WTC11 (cell line): ENCODE measurements around the gene AHRR. TPM values are rescaled to one million over a fixed set of nuclear protein-coding genes. Genes with fewer than 3 reads are reported as not detected.

ENCODE experiments used
- CBFB ChIP-seq: sonication (generic); formaldehyde crosslinking; IDR thresholded peaks from 2 replicates; pipeline ENCODE4 v1.8.1; 2022; ENCODE audit warnings: mild to moderate bottlenecking, low read depth, missing genetic modification reagents
- FOXJ3 ChIP-seq: sonication (generic); formaldehyde crosslinking; IDR thresholded peaks from 2 replicates; pipeline ENCODE4 v1.9.0; 2021; ENCODE audit warnings: missing genetic modification reagents, mild to moderate bottlenecking, borderline replicate concordance
- NR3C1 ChIP-seq: sonication (generic); formaldehyde crosslinking; conservative IDR thresholded peaks from 2 replicates; pipeline ENCODE4 v1.8.1; 2023; ENCODE audit warnings: low read depth, mild to moderate bottlenecking, missing genetic modification reagents
- RELA ChIP-seq: sonication (generic); formaldehyde crosslinking; IDR thresholded peaks from 2 replicates; pipeline ENCODE4 v1.8.1; 2022; ENCODE audit warnings: missing genetic modification reagents, mild to moderate bottlenecking, borderline replicate concordance
- SOX15 ChIP-seq: fragments of 250-450 bp; sonication (Bioruptor Pico); IDR thresholded peaks from 2 replicates; pipeline ENCODE4 v1.9.0; 2021; ENCODE audit warnings: mild to moderate bottlenecking
- SP1 ChIP-seq: sonication (generic); formaldehyde crosslinking; conservative IDR thresholded peaks from 2 replicates; pipeline ENCODE4 v1.8.1; 2022; ENCODE audit warnings: missing genetic modification reagents
- TEAD1 ChIP-seq: sonication (generic); formaldehyde crosslinking; IDR thresholded peaks from 2 replicates; pipeline ENCODE4 v1.8.0; 2022; ENCODE audit warnings: mild to moderate bottlenecking, missing genetic modification reagents
- ZNF138 ChIP-seq: sonication (generic); formaldehyde crosslinking; conservative IDR thresholded peaks from 2 replicates; pipeline ENCODE4 v1.8.1; 2022; ENCODE audit warnings: mild to moderate bottlenecking, moderate library complexity, missing genetic modification reagents
- ZNF263 ChIP-seq: sonication (generic); formaldehyde crosslinking; IDR thresholded peaks from 2 replicates; pipeline ENCODE4 v1.8.1; 2022; ENCODE audit warnings: low read depth, mild to moderate bottlenecking, moderate library complexity, missing genetic modification reagents
- ZNF317 ChIP-seq: sonication (generic); formaldehyde crosslinking; IDR thresholded peaks from 2 replicates; pipeline ENCODE4 v1.8.1; 2023; ENCODE audit warnings: low read depth, mild to moderate bottlenecking, moderate library complexity, missing genetic modification reagents, borderline replicate concordance
- total RNA-seq: library from RNA; stranded (reverse); gene quantifications from 3 replicates; pipeline ENCODE4 v1.2.3, GENCODE V29; 2021
- TF ChIP-seq, protein P1 (sequence below): fragments of 250-450 bp; sonication (Bioruptor Pico); conservative IDR thresholded peaks from 2 replicates; pipeline ENCODE4 v1.9.0; 2021; ENCODE audit warnings: mild to moderate bottlenecking
- TF ChIP-seq, protein P2 (sequence below): fragments of 200-600 bp; IDR thresholded peaks from 2 replicates; pipeline ENCODE4 v1.8.0; 2022; ENCODE audit warnings: antibody characterized with exemption
- TF ChIP-seq, protein P3 (sequence below): fragments of 250-450 bp; sonication (Bioruptor Pico); IDR thresholded peaks from 2 replicates; pipeline ENCODE4 v2.1.2; 2022; ENCODE audit warnings: mild to moderate bottlenecking, moderate library complexity
- TF ChIP-seq, protein P4 (sequence below): sonication (generic); formaldehyde crosslinking; IDR thresholded peaks from 2 replicates; pipeline ENCODE4 v1.8.1; 2022; ENCODE audit warnings: missing genetic modification reagents, borderline replicate concordance
- TF ChIP-seq, protein P5 (sequence below): sonication (generic); formaldehyde crosslinking; IDR thresholded peaks from 2 replicates; pipeline ENCODE4 v1.8.0; 2022; ENCODE audit warnings: mild to moderate bottlenecking, missing genetic modification reagents
- TF ChIP-seq, protein P6 (sequence below): fragments of 250-450 bp; sonication (Bioruptor Pico); IDR thresholded peaks from 2 replicates; pipeline ENCODE4 v1.8.0; 2021; ENCODE audit warnings: mild to moderate bottlenecking
- TF ChIP-seq, protein P7 (sequence below): sonication (generic); formaldehyde crosslinking; IDR thresholded peaks from 2 replicates; pipeline ENCODE4 v1.8.0; 2023; ENCODE audit warnings: missing genetic modification reagents, mild to moderate bottlenecking, borderline replicate concordance
- TF ChIP-seq, protein P8 (sequence below): sonication (generic); formaldehyde crosslinking; IDR thresholded peaks from 2 replicates; pipeline ENCODE4 v1.8.1; 2023; ENCODE audit warnings: mild to moderate bottlenecking, missing genetic modification reagents, moderate library complexity
- TF ChIP-seq, protein P9 (sequence below): sonication (generic); formaldehyde crosslinking; IDR thresholded peaks from 2 replicates; pipeline ENCODE4 v1.8.0; 2022; ENCODE audit warnings: mild to moderate bottlenecking, missing genetic modification reagents

AHRR gene
- total RNA-seq, 1 experiment from 2014 or later, result 4.5 TPM

DNA sequence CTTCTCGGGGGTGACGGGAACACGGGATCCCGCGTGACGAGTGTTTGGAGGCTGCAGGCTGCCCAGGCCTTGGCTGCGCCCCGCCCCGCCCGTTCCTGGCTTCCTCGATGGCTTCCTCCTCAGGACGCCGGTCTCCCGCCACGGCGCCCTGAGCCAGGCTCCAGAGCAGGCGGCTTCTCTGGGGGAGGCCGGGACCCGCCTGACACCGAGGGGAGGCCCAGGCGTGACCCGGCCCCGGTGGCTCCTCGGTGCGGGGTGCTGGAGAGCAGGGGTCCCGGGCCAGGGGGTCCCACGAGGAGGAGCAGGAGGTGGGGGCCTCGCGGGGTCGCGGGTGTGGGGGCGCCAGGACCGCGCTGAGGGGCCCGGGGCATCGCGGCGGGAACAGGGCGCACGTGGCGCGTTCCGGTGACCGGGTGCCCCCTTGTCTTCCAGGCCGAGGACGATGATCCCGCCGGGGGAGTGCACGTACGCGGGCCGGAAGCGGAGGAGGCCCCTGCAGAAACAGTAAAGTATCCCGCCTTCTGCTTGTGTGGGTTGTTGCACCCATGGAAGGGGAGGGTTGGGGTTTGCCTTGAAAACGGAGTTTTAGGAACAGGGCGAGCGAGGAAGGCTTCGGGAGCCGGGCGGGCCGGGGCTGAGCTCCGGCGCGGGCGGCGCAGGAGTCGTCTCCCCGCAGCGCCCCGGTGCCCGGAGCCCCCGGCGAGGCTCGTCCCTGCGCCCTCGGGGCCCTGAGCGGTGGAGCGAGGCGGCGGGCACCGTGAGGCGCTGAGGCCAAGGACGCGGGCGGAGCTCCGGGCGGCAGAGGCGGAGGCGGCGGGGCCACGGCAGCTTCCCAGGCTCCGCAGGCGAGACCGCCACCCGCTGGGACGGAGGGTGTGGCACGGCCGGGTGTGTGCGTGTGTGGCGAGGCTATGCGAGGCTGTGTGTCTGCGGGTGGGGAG, 22.2 kb downstream of the AHRR start (continued):
- TF ChIP-seq, protein P1, sequence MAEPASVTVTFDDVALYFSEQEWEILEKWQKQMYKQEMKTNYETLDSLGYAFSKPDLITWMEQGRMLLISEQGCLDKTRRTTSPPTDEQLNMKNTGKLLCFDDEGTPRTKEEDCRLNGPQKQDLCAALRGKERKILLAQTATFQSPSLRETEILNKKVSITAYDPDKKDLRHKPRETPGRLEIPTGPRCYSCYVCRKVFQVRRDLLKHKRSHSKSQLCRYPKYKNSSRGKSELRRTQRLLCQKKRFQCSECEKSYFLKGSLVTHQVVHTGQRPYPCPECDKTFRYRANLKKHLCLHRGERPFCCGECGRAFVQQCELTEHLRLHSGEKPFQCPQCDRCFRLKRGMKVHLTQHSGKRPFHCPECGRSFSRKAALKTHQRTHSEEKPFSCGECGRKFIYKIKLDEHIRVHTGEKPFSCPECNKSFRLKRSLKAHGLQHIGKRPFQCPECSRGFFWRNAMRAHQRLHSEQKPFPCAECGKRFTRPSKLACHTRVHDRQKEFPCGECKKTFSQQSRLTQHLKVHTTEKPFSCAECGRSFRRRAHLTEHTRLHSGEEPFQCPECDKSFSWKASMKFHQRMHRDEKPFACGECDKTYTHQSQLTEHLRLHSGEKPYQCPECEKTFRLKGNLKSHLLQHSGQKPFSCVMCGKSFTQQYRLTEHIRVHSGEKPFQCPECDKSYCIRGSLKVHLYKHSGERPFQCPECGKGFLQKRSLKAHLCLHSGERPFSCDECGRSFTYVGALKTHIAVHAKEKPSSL (CRISPR knock-in tag), result no peak
- TF ChIP-seq CBFB (CRISPR knock-in tag) (no peak), NR3C1 (no peak), FOXJ3 (CRISPR knock-in tag) (no peak), SP1 (CRISPR knock-in tag) (no peak), RELA (no peak), TEAD1 (0 out of 2 replicates have a peak, but pooled peaks have one; percentile 15), ZNF263 (CRISPR knock-in tag) (no peak), ZNF138 (CRISPR knock-in tag) (no peak), ZNF317 (CRISPR knock-in tag) (no peak), SOX15 (CRISPR knock-in tag) (no peak)
- TF ChIP-seq, protein P2, sequence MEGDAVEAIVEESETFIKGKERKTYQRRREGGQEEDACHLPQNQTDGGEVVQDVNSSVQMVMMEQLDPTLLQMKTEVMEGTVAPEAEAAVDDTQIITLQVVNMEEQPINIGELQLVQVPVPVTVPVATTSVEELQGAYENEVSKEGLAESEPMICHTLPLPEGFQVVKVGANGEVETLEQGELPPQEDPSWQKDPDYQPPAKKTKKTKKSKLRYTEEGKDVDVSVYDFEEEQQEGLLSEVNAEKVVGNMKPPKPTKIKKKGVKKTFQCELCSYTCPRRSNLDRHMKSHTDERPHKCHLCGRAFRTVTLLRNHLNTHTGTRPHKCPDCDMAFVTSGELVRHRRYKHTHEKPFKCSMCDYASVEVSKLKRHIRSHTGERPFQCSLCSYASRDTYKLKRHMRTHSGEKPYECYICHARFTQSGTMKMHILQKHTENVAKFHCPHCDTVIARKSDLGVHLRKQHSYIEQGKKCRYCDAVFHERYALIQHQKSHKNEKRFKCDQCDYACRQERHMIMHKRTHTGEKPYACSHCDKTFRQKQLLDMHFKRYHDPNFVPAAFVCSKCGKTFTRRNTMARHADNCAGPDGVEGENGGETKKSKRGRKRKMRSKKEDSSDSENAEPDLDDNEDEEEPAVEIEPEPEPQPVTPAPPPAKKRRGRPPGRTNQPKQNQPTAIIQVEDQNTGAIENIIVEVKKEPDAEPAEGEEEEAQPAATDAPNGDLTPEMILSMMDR, result no peak
- TF ChIP-seq, protein P3, sequence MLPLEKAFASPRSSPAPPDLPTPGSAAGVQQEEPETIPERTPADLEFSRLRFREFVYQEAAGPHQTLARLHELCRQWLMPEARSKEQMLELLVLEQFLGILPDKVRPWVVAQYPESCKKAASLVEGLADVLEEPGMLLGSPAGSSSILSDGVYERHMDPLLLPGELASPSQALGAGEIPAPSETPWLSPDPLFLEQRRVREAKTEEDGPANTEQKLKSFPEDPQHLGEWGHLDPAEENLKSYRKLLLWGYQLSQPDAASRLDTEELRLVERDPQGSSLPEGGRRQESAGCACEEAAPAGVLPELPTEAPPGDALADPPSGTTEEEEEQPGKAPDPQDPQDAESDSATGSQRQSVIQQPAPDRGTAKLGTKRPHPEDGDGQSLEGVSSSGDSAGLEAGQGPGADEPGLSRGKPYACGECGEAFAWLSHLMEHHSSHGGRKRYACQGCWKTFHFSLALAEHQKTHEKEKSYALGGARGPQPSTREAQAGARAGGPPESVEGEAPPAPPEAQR (CRISPR knock-in tag), result no peak
- TF ChIP-seq, protein P4, sequence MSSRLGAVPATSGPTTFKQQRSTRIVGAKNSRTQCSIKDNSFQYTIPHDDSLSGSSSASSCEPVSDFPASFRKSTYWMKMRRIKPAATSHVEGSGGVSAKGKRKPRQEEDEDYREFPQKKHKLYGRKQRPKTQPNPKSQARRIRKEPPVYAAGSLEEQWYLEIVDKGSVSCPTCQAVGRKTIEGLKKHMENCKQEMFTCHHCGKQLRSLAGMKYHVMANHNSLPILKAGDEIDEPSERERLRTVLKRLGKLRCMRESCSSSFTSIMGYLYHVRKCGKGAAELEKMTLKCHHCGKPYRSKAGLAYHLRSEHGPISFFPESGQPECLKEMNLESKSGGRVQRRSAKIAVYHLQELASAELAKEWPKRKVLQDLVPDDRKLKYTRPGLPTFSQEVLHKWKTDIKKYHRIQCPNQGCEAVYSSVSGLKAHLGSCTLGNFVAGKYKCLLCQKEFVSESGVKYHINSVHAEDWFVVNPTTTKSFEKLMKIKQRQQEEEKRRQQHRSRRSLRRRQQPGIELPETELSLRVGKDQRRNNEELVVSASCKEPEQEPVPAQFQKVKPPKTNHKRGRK (CRISPR knock-in tag), result no peak
- TF ChIP-seq, protein P5, sequence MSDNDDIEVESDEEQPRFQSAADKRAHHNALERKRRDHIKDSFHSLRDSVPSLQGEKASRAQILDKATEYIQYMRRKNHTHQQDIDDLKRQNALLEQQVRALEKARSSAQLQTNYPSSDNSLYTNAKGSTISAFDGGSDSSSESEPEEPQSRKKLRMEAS (CRISPR knock-in tag), result peak; percentile 82
- TF ChIP-seq, protein P6, sequence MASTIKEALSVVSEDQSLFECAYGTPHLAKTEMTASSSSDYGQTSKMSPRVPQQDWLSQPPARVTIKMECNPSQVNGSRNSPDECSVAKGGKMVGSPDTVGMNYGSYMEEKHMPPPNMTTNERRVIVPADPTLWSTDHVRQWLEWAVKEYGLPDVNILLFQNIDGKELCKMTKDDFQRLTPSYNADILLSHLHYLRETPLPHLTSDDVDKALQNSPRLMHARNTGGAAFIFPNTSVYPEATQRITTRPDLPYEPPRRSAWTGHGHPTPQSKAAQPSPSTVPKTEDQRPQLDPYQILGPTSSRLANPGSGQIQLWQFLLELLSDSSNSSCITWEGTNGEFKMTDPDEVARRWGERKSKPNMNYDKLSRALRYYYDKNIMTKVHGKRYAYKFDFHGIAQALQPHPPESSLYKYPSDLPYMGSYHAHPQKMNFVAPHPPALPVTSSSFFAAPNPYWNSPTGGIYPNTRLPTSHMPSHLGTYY (CRISPR knock-in tag), result no peak
- TF ChIP-seq, protein P7, sequence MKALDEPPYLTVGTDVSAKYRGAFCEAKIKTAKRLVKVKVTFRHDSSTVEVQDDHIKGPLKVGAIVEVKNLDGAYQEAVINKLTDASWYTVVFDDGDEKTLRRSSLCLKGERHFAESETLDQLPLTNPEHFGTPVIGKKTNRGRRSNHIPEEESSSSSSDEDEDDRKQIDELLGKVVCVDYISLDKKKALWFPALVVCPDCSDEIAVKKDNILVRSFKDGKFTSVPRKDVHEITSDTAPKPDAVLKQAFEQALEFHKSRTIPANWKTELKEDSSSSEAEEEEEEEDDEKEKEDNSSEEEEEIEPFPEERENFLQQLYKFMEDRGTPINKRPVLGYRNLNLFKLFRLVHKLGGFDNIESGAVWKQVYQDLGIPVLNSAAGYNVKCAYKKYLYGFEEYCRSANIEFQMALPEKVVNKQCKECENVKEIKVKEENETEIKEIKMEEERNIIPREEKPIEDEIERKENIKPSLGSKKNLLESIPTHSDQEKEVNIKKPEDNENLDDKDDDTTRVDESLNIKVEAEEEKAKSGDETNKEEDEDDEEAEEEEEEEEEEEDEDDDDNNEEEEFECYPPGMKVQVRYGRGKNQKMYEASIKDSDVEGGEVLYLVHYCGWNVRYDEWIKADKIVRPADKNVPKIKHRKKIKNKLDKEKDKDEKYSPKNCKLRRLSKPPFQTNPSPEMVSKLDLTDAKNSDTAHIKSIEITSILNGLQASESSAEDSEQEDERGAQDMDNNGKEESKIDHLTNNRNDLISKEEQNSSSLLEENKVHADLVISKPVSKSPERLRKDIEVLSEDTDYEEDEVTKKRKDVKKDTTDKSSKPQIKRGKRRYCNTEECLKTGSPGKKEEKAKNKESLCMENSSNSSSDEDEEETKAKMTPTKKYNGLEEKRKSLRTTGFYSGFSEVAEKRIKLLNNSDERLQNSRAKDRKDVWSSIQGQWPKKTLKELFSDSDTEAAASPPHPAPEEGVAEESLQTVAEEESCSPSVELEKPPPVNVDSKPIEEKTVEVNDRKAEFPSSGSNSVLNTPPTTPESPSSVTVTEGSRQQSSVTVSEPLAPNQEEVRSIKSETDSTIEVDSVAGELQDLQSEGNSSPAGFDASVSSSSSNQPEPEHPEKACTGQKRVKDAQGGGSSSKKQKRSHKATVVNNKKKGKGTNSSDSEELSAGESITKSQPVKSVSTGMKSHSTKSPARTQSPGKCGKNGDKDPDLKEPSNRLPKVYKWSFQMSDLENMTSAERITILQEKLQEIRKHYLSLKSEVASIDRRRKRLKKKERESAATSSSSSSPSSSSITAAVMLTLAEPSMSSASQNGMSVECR, result 0 out of 2 replicates have a peak, but pooled peaks have one; percentile 30
- TF ChIP-seq, protein P8, sequence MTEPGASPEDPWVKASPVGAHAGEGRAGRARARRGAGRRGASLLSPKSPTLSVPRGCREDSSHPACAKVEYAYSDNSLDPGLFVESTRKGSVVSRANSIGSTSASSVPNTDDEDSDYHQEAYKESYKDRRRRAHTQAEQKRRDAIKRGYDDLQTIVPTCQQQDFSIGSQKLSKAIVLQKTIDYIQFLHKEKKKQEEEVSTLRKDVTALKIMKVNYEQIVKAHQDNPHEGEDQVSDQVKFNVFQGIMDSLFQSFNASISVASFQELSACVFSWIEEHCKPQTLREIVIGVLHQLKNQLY, result no peak
- TF ChIP-seq, protein P9, sequence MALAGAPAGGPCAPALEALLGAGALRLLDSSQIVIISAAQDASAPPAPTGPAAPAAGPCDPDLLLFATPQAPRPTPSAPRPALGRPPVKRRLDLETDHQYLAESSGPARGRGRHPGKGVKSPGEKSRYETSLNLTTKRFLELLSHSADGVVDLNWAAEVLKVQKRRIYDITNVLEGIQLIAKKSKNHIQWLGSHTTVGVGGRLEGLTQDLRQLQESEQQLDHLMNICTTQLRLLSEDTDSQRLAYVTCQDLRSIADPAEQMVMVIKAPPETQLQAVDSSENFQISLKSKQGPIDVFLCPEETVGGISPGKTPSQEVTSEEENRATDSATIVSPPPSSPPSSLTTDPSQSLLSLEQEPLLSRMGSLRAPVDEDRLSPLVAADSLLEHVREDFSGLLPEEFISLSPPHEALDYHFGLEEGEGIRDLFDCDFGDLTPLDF (CRISPR knock-in tag), result no peak
